ENCODE measurements around the gene ETV6.

ETV6 gene

GRCh38 chr12:11697670-11698387, 48.4 kb downstream of the ETV6 start:
- no peak for DNase-seq

GRCh38 chr12:11698729-11699128, 49.3 kb downstream of the ETV6 start:
- DNase-seq = no peak

- no peak for DNase-seq
Observed at GRCh38 chr12:11701433-11701832, 52.0 kb downstream of the ETV6 start.

- no peak for DNase-seq
Observed at GRCh38 chr12:11702959-11703358, 53.5 kb downstream of the ETV6 start.

DNA sequence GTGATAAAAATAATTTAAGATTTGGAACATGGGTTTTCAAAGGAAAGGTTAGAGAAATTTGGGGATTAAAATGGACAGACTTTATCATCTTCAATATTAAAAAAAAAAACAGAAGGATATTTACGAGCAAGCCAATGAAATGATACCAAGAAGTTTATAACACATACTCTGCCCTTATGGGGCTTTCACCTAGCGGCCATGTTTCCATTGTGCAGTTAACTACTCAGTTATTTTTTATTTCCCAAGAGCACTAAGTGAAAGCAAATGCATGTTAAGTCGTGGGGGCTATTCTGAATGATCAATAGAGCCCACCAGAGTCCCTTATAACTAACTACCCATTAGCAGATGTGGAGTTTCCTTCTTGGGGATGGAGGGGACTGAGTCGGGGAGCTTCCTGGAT, 53.9 kb downstream of the ETV6 start:
- no peak for DNase-seq

DNA sequence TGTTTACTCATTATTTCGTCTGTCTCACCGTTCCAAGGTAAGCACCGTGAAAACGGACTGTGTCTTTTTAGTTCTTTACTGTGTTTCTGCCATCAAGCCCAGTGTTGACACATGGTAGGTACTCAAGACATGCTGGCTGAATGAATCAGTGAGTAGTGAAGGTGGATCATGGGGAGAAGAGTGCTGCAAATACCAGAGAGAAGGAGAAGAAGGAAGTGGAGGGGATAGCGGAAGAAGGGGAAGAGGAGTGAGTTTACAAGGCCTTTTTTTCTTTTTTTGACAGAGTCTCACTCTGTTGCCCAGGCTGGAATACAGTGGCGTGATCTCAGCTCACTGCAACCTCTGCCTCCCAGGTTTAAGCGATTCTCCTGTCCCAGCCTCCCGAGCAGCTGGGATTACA, 54.6 kb downstream of the ETV6 start:
- DNase-seq = no peak

DNA sequence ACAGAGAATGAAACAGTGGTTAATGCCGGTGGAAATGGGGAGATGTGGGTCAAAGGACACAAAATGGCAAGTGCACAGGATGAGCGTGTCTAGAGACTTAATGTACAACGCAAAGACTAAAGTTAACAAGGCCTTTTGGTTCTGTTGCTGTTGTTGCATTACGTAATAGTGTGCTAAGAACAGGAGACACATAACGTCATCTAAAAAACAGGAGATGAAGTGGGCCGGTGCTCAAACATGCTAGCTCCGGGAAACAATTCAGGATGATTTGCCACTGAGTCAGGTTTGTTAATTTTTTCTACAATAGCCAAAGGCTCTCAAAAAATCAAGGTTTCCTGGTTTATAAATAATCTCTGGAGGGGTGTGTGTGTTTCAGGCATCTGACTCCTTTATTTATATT, 55.5 kb downstream of the ETV6 start:
- DNase-seq = no peak

DNA sequence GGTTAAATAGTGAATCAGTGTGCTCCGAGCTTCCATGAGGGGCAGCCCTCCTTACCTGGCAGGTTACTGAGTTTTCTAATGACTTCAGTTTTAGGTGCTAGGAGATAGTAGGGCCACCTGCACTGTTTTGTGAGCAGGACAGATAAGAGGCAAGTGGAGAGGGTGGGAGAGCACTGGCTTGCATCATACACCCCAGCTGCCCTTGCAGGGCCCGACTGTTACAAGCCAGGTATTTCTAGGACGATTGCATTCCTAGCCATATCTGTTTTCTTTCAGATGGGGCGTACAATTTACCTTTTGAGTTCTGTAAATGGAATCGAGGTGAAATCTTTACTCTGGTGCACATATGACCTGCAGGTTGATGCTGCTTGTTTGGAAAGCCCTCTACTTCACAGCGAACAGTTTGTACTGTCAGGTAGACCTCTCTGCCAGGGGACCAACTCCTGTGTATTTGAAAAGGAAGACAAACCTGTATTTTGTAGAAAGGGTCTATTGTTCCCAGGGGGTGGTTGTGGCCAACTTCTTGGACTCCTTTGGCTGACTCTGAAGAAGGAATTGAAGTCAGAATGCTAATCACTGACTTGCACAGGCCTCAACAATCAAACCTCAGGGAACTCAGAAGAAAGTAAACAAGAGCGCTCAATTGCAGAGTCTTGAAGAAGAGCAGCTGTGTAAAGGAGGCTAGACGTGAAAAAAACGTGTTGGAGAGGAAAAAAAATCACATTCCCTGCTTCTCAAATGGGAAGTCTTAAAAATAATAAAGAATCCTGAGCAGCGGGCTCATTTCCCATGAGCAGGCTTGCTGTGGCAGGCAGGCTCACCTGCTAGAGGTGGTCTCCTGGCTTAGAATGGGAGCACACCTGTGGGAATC, 57.3 kb downstream of the ETV6 start:
- no peak for DNase-seq

GRCh38 chr12:11707535-11707934, 58.1 kb downstream of the ETV6 start:
- DNase-seq = no peak

GRCh38 chr12:11709513-11709912, 60.0 kb downstream of the ETV6 start:
- DNase-seq = no peak

- no peak for DNase-seq
Observed at GRCh38 chr12:11710431-11710830, 61.0 kb downstream of the ETV6 start.

- DNase-seq = no peak
Observed at GRCh38 chr12:11710906-11711305, 61.4 kb downstream of the ETV6 start.

DNA sequence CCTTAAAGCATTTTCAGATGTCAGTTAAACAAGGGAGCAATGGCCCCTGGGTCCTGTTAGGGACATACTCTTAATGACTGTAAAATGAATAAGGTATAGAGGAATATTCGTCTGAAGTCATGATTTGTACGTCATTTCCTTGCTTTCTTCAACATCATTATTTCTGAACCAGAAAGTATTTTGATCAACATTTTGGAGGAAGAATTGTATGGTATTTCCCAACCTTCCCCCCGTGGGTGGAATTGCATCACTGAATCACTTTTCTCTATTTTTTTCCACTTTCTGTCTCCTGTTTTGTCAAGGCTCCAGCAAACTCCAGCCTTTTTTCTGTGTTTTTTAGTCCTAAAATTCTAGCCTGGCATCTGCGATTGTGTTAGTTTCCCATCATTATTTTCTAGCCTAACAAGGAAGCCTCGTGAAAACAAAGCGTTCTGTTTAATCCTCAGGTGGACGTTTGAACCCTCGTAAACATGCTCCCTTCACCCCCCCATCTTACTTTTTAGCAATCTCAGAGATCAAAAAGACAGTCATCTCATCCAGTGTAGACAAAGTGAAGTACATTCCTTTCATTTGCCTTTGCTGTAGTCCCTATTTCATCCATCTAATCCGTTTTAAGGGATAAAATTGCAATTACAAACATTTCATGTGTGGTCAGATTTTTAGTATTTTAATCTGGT, 62.3 kb downstream of the ETV6 start:
- no peak for DNase-seq

DNA sequence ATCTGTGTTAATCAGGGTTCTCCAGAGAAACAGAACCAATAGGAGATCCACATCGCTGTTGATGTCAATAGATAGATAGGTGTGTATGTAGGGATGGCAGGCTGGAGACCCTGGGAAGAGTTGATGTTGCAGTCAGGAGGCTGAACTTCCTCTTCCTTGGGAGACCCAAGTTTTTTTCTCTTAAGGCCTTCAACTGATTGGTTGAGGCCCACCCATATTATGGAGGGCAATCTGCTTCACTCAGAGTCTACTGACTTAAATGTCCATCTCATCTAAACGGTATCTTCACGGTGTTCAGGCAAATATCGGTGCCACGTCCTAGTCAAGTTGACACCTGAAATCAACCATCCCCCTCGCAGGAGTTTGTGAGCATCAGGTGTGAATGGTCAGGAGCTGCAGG, 63.0 kb downstream of the ETV6 start:
- no peak for DNase-seq

- DNase-seq = no peak
Observed at GRCh38 chr12:11713202-11713601, 63.7 kb downstream of the ETV6 start.

- no peak for DNase-seq
Observed at GRCh38 chr12:11714626-11715025, 65.2 kb downstream of the ETV6 start.

DNA sequence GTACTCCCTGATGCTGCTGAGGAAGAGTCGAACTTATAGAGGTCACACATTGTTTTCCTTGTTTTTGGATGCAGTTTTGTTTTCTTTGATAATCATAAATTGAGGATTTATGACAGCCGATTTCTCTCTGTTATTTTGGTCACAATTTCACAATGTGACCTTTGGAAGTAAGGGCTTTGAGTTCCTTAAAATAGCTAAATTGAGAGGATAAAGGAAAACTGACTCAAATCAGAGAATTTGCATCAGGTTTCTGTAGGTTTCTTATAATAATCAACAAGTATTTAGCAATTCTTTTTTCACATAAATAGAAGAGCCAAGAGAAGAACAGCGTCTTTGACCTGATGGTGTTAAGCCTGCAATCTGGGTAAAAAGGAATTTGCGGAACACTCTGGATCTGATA, 66.1 kb downstream of the ETV6 start:
- DNase-seq = no peak

DNA sequence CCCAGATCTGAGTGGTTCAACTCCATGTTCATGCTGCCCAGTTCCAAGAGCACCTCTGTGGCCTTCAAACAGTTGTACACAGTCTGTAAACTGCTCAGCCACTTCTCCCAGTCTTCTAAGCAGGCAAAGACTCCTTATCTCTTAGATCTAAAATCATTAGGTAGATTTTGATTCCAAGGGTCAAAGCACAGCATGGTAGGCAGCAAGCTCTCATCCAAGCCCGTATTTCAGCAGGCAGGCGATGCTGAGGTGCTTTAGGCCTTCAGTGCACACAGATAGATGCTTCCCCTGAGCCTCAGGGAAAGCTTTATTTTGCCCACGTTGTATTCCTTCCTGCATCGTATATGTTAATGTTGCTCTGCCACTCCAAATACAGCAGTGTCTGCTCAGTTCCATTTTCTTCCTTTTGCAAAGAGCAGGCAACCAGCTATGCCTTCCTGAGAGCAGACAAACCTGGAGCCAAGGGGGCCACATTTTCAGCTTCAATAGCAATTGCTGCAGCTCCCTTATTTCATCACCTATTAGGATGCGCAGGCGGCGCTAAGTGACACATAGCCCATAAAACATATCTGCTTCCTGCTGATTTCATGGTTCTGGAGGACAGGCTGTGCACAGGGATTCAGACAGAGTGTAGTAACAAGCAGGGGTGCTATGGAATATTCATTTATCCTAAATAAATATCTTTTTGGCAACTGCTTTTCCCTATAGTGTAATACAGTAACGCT, 67.5 kb downstream of the ETV6 start:
- DNase-seq = no peak

DNA sequence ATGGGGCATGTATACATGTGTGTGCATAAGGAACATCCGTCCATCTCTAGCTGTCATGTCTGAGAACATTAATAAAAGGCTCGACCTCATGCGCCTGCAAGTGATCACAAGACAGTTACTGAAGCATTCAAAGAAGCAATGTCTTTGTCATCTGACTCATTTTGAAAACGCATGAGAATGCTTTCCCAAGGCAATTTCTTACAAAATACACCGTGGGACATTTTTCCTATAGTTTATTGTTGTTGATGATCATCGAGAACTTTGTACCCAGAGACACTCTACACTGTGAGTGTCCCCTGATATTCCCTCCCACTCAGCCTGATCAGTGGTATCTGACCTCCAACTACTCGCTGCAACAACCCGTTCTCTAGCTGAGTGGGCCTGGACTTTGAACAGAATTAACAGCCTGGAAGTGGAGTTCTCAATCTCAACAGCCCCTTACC, 68.1 kb downstream of the ETV6 start:
- DNase-seq = no peak

DNA sequence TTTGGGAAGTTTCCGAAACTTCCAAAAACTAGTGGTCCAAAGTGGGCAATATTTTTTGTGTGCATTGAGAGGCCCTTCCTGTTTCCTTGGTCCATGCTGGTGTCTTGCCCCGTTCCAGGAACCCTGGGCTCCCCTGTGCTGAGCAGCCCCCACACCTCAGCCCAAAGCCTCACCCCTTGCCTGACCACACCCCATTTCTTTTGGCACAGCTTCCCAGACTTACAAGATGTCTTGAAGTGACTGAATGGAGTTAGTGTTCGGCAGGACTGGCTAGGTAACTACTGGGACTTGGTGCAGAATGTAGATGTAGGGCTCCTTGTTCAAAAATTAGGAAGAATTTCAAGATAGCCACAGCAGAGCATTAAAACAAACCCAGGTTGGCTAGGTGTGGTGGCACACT, 68.6 kb downstream of the ETV6 start:
- DNase-seq = no peak

DNA sequence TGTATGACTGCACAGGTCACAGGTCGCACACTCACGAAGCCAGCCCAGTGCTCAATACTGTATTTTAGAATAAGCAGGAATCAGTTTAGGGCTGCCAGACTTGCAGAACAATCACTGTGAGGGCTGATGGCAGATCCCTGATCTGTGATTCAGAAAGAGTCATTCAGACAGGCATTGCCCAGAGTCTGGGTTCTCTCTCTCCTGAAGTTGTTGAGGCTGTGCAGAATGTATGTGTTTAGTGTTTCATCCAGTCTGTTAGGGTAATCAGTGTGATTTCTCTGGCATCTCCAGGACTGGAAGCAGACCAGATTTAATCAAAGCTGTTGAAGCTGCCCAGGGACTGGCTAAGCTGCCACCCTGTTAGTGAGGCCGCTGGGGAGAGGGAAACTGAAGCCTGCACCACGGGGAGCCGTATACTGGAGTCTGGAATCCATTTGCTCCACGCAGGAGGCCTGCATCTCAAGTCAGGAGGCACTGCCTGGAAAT, 69.3 kb downstream of the ETV6 start:
- no peak for DNase-seq

GRCh38 chr12:11719678-11720099, 70.2 kb downstream of the ETV6 start:
- peak; percentile 62 for DNase-seq

GRCh38 chr12:11722071-11722470, 72.6 kb downstream of the ETV6 start:
- no peak for DNase-seq

Data from CD4-positive, alpha-beta T cell treated with Interferon gamma for 1 hour (primary cell).